Panc1 (cell line): ENCODE data around the gene ATP8B1.

Experiments used
- POLR2AphosphoS5 ChIP-seq: IDR thresholded peaks from 2 replicates; pipeline ENCODE4 v1.6.1; 2012; ENCODE audit warnings: mild to moderate bottlenecking, low read depth, low read length, moderate library complexity
- REST ChIP-seq, 2 experiments: IDR thresholded peaks; 2 replicates each; pipeline ENCODE4 v1.6.1; 2011 to 2012; ENCODE audit warnings: low read depth in 2 of 2, control low read depth in 1 of 2, low read length in 1 of 2, mild to moderate bottlenecking in 1 of 2, moderate library complexity in 1 of 2; ENCODE audit not compliant: insufficient read depth in 1 of 2
- SIN3A ChIP-seq: IDR thresholded peaks from 2 replicates; pipeline ENCODE4 v1.6.1; 2012; ENCODE audit warnings: low read depth, mild to moderate bottlenecking, low read length, moderate library complexity, borderline replicate concordance; ENCODE audit not compliant: insufficient read depth
- TF ChIP-seq, protein P1 (sequence below): fragments of 450-650 bp; IDR thresholded peaks from 2 replicates; pipeline ENCODE4 v1.5.1; 2017; ENCODE audit warnings: mild to moderate bottlenecking

DNA sequence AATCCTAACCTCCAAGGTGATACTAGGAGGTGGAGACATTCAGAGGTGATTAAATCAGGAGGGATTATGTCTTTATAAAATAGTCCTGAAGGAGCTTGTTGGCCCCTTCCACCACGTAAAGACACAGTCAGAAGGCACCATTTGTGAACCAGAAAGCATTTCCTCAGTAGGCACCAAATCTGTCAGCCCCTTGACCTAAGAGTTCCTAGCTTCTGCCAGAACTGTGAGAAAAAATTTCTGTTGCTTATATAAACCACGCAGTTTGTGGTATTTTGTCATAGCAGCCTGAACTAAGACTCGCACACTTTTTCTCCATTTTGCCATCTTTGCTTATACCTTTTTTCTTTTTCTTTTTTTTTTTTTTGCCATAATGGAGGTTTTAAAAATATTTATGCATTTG lies 162.9 kb downstream of the ATP8B1 start:
- TF ChIP-seq POLR2AphosphoS5 (no peak), REST (IDR thresholded peaks at IDR 0.05; ENCODE audit: insufficient read depth in 1 of 2, low read depth in 2 of 2, low read length in 1 of 2) (no peak), SIN3A (no peak)
- TF ChIP-seq, protein P1, sequence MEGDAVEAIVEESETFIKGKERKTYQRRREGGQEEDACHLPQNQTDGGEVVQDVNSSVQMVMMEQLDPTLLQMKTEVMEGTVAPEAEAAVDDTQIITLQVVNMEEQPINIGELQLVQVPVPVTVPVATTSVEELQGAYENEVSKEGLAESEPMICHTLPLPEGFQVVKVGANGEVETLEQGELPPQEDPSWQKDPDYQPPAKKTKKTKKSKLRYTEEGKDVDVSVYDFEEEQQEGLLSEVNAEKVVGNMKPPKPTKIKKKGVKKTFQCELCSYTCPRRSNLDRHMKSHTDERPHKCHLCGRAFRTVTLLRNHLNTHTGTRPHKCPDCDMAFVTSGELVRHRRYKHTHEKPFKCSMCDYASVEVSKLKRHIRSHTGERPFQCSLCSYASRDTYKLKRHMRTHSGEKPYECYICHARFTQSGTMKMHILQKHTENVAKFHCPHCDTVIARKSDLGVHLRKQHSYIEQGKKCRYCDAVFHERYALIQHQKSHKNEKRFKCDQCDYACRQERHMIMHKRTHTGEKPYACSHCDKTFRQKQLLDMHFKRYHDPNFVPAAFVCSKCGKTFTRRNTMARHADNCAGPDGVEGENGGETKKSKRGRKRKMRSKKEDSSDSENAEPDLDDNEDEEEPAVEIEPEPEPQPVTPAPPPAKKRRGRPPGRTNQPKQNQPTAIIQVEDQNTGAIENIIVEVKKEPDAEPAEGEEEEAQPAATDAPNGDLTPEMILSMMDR = no peak
